ENCODE measurements around the gene TMEM178A. TPM values are rescaled to one million over a fixed set of nuclear protein-coding genes. Genes with fewer than 3 reads are reported as not detected.

Gene TMEM178A
- total RNA-seq, 1 experiment from 2014 or later = not detected

DNA sequence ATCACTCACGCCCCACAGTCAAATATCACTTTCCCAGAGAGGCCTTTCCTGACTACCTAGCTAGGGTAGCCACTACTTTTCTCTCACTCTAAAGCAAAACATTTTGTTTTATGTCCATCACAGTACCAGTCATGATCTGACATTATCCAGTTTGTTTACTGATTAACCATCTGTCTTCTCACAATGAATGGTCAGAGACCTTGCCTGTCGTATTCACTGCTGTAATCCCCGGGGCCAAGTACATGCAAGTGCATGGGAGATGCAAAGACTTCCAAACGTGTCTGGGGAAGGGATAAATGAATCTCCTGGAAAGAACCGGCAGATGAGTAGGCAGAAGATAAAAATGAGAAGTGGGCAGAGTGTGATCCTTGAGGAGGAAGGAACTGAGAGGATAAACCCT, 73.7 kb downstream of the TMEM178A start:
- no peak for DNase-seq (ENCODE audit: low spot score)

DNA sequence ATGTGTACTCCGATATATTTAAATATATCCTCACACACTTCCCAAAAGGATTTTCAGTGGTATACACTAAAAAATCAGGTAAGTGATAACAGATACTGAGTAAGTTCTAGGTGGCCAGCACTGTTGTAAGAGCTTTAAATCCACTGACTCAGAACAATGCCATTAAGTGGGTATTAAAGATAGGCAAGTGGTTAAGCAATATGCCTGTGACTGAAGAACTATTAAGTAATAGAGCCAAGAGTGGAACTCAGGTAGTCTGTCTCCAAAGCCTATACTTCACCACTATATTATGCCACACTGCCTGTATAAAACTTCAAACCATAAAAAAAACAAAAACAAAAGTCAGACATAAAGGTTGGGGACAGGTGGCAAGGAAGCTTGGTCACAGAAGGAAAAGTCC, 76.2 kb downstream of the TMEM178A start:
- DNase-seq (ENCODE audit: low spot score) = no peak

- no peak for DNase-seq (ENCODE audit: low spot score)
Observed at GRCh38 chr2:39743269-39743776, 77.6 kb downstream of the TMEM178A start.

DNA sequence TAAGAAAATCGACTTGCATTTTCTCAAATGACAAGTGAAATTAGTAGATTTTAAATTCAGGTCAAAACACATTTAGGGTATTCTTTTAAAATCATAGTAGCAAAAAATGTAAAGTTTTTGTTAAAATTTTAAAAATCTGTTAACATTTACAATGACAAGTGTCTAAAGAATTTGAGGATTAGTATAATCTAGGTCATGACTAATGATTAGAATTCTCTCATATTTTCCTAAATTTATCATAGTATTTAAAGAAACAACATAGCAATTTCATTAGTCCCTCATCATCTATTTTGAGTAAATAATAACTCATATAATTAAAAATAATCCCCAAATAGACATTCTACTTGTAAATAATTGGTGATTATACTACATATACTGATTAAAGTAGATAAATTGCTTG, 89.7 kb downstream of the TMEM178A start:
- no peak for DNase-seq (ENCODE audit: low spot score)

- no peak for DNase-seq (ENCODE audit: low spot score)
Observed at GRCh38 chr2:39757156-39757555, 91.4 kb downstream of the TMEM178A start.

DNA sequence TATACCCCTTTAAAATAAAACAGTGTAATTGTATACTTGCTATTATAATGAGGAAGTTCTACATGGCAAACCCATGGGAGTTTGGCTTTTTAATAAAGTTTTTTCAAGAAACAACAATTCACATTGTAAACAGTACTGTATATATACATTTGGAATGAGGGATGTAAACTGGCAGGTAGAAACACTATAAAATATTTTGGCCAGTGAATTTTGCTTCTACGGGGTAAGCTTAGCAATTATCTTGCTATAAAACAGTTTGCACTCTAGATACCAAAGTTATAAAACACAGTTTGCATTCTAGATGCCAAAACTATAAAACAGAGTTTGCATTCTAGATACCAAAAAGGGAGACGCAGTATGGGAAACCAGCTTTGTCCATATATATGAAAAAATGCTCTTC, 96.7 kb downstream of the TMEM178A start:
- no peak for DNase-seq (ENCODE audit: low spot score)

Other genes with a start within 250 kb of the TMEM178A start
- gene MAP4K3, start 228.6 kb upstream of the TMEM178A start, total RNA-seq (2014; rRNA removed; shearing (Covaris generic)) = 44.8 and 50.5 TPM in 2 replicates
- 5.9 and 8.0 TPM in 2 replicates for gene THUMPD2, start 113.3 kb downstream of the TMEM178A start, total RNA-seq (2014; rRNA removed; shearing (Covaris generic))

All from HT-29 (cell line).